Body of pancreas (tissue), 4 donors: Measurements from ENCODE around the gene MBNL1. TPM values are rescaled to one million over a fixed set of nuclear protein-coding genes. Genes with fewer than 3 reads are reported as not detected.

Source experiments
- ATAC-seq: fragments of 150-250 bp; one replicate; pipeline ENCODE4 v1.9.1; 2016
- DNase-seq, 4 donors: peaks; one replicate each; pipeline ENCODE4 v3.0.0-alpha.2; 2019
- H3K27ac ChIP-seq, 4 donors: fragments of 200-600 bp; sonication (generic); 1 replicate in 3 of 4; 2 replicates in 1 of 4; pipeline versions ENCODE4 v1.5.1 to v1.6.1; 2016 to 2019; ENCODE audit warnings: mild to moderate bottlenecking in 1 of 4, mixed read lengths in 1 of 4, moderate library complexity in 1 of 4
- H3K27me3 ChIP-seq, 2 donors: fragments of 200-600 bp; sonication (generic); one replicate each; pipeline ENCODE4 v1.6.0; 2016; ENCODE audit warnings: mild to moderate bottlenecking in 1 of 2
- H3K36me3 ChIP-seq, 2 donors: fragments of 200-600 bp; sonication (generic); replicated peaks in 1 of 2; 2 replicates each; pipeline ENCODE4 v1.5.1; 2016; ENCODE audit warnings: low read depth in 2 of 2; ENCODE audit not compliant: insufficient read depth in 1 of 2
- H3K4me1 ChIP-seq: fragments of 200-600 bp; sonication (generic); one replicate; pipeline ENCODE4 v1.6.0; 2016
- H3K4me3 ChIP-seq, 2 donors: fragments of 200-600 bp; sonication (generic); 1 replicate in 1 of 2; 2 replicates in 1 of 2; pipeline ENCODE4 v1.5.1; 2016 to 2019
- H3K9me3 ChIP-seq, 3 donors: fragments of 200-600 bp; sonication (generic); 1 replicate in 2 of 3; 2 replicates in 1 of 3; pipeline ENCODE4 v1.5.1; 2016
- POLR2A ChIP-seq, 3 donors: fragments of 450-650 bp; IDR thresholded peaks; one replicate each; pipeline ENCODE4 v1.6.1; 2016; ENCODE audit warnings: antibody characterized with exemption in 3 of 3, mild to moderate bottlenecking in 2 of 3
- WGBS, 2 donors: methylation state at CpG; one replicate each; pipeline ENCODE4 v1.1.5; 2017; 5-methylcytosine and 5-hydroxymethylcytosine counted together
- intact Hi-C: fragments of 100-400 bp; cut with DNase I; formaldehyde crosslinking; loops from one replicate; pipeline ENCODE4 v1.15.1; 2023
- total RNA-seq, 2 donors: library from RNA; depleted of rRNA; stranded (reverse); fragments of >200 nt; gene quantifications; one replicate each; pipeline ENCODE4 v1.1.0, GENCODE V29; 2016
- TF ChIP-seq, protein P1 (sequence below), 7 experiments: fragments of 450-650 bp in 4 of 7; fragments of 200-600 bp in 3 of 7; sonication (generic) in 3 of 7; IDR thresholded peaks; one replicate each; pipeline ENCODE4 v1.5.1; 2016 to 2019; ENCODE audit warnings: antibody characterized with exemption in 7 of 7

The MBNL1 gene
- total RNA-seq, 2 donors from 2014 or later: 77.3 to 82.4 TPM

DNA sequence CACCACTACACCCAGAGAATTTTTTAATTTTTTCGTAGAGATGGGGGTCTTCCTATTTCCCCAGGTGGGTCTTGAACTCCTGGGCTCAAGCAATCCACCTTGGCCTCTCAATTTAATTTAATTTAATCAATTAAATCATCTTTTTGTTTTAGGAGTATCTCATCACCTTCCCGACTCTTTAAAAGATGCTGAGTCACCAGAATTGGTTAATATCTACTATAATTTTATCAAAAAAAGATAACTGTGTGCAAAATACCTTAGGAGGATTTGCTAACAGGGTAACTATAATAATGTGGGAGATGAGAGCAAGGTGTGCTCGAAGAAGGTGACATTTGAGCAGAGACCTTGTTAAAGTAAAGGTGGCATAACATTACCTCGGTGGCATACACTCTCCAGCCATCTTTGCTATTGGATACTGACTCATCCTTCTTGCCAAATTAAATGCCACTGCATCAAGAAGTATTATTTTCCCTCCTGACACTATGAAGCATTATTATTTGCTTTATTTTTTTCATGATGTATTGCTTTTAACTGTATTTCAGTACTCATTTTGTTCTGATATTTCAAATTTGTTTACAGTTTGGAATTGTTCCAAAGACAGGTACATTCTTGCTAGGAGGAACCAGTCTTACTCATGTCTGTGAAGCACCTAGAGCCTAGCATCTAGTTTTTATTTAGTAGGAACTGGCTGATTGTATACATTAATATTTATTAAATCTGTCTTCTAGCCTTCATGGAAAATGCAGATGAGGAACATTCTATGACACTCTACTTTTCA lies 200.7 kb downstream of the MBNL1 start:
- Histone ChIP-seq H3K27me3 (no peaks in the 10 kb centered on the region), H3K4me1 (peaks cover 8% of the 10 kb centered on the region), H3K27ac (no peak overlapping the region), H3K4me3 (no peak overlapping the region), H3K9me3 (no peaks in the 10 kb centered on the region), H3K36me3 (no peaks in the 10 kb centered on the region)
- intact Hi-C loops: no loop called here
- ATAC-seq (no peak), DNase-seq (no peak)
- TF ChIP-seq, protein P1, sequence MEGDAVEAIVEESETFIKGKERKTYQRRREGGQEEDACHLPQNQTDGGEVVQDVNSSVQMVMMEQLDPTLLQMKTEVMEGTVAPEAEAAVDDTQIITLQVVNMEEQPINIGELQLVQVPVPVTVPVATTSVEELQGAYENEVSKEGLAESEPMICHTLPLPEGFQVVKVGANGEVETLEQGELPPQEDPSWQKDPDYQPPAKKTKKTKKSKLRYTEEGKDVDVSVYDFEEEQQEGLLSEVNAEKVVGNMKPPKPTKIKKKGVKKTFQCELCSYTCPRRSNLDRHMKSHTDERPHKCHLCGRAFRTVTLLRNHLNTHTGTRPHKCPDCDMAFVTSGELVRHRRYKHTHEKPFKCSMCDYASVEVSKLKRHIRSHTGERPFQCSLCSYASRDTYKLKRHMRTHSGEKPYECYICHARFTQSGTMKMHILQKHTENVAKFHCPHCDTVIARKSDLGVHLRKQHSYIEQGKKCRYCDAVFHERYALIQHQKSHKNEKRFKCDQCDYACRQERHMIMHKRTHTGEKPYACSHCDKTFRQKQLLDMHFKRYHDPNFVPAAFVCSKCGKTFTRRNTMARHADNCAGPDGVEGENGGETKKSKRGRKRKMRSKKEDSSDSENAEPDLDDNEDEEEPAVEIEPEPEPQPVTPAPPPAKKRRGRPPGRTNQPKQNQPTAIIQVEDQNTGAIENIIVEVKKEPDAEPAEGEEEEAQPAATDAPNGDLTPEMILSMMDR (IDR thresholded peaks at IDR 0.05): no peak
- no peak for TF ChIP-seq POLR2A (IDR thresholded peaks at IDR 0.05)
- 73 to 76% methylated on average over 4 of the region's 4 CpGs for WGBS, 2 donors

- Histone ChIP-seq H3K4me3 (no peak overlapping the region), H3K27ac (no peak overlapping the region), H3K27me3 (no peaks in the 10 kb centered on the region), H3K36me3 (no peaks in the 10 kb centered on the region), H3K9me3 (no peaks in the 10 kb centered on the region), H3K4me1 (peaks cover 8% of the 10 kb centered on the region)
- no peak for DNase-seq
- TF ChIP-seq POLR2A (IDR thresholded peaks at IDR 0.05): no peak
- TF ChIP-seq, protein P1 (IDR thresholded peaks at IDR 0.05): no peak
- ATAC-seq: no peak
- 87 to 91% methylated on average over 4 of the region's 4 CpGs for WGBS, 2 donors
- intact Hi-C loops: no loop called here
These were observed 201.4 kb downstream of the MBNL1 start for GRCh38 chr3:152470095-152470494.

DNA sequence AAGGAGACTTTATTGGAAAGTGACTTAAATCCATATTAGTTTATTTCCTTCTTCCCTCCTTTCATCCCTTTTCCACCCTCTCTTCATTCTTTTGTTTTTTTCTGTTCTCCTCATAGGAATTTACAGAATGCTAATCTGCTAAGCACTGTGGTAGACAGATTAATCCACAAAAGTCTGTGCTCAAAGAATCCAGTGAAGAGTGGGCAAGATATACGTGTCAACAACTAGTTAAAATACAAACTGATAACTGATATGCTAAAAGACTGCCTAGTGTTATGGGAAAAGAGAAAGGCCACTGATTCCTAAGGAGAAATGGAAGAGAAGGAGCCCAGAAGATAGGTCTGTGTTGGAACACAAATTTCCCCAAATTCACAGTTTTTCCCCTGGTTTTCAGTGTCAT lies 202.2 kb downstream of the MBNL1 start:
- no peak overlapping the region for H3K27ac ChIP-seq
- no peak overlapping the region for H3K4me3 ChIP-seq
- H3K27me3 ChIP-seq: no peaks in the 10 kb centered on the region
- TF ChIP-seq, protein P1 (IDR thresholded peaks at IDR 0.05): no peak
- TF ChIP-seq POLR2A (IDR thresholded peaks at IDR 0.05): no peak
- no peak for ATAC-seq
- WGBS, 2 donors: 30 to 50% methylated on average over 1 of the region's 1 CpG
- H3K4me1 ChIP-seq: peaks cover 8% of the 10 kb centered on the region
- H3K36me3 ChIP-seq: no peaks in the 10 kb centered on the region
- peaks cover 0 to 2% (median 0%) of the 10 kb centered on the region in 3 donors for H3K9me3 ChIP-seq
- intact Hi-C loops: no loop called here
- DNase-seq: no peak

GRCh38 chr3:152471814-152472671 lies 203.3 kb downstream of the MBNL1 start:
- Histone ChIP-seq H3K4me3 (no peak overlapping the region), H3K36me3 (no peaks in the 10 kb centered on the region), H3K27me3 (no peaks in the 10 kb centered on the region), H3K4me1 (peaks cover 8% of the 10 kb centered on the region), H3K9me3 (peaks cover 0 to 5% (median 0%) of the 10 kb centered on the region in 3 donors), H3K27ac (no peak overlapping the region)
- DNase-seq (peak; percentile 62 to 74 (median 72)), ATAC-seq (peak; percentile 86)
- intact Hi-C loops: no loop called here
- 20 to 21% methylated on average over 15 of the region's 15 CpGs for WGBS, 2 donors
- TF ChIP-seq POLR2A (IDR thresholded peaks at IDR 0.05): no peak
- TF ChIP-seq, protein P1 (IDR thresholded peaks at IDR 0.05): peak; percentile 21 to 83 (median 75)
